ENCODE measurements around the gene CISTR.

GRCh38 chr12:53756300-53757100 is 4.7 kb upstream of the CISTR start:
- no peak for TF ChIP-seq CTCF (IDR thresholded peaks at IDR 0.05; ENCODE audit: insufficient read depth, low read depth, low read length)
- TF ChIP-seq EZH2 (IDR thresholded peaks at IDR 0.05; ENCODE audit: insufficient read depth, low read length): no peak

Data from astrocyte (in vitro differentiated cells and primary cell).